NT2/D1 (cell line): ENCODE results near the gene JARID2.

Experiments
- SUZ12 ChIP-seq: IDR thresholded peaks from 2 replicates; pipeline ENCODE4 v1.6.1; 2011; ENCODE audit not compliant: insufficient read length, insufficient read depth; ENCODE audit errors: extremely low read depth
- YY1 ChIP-seq: IDR thresholded peaks from 2 replicates; pipeline ENCODE4 v1.6.1; 2011; ENCODE audit not compliant: insufficient read length, insufficient read depth
- ZNF274 ChIP-seq: IDR thresholded peaks from 2 replicates; pipeline ENCODE4 v1.6.1; 2011; ENCODE audit warnings: mild to moderate bottlenecking, low read depth, low read length

DNA sequence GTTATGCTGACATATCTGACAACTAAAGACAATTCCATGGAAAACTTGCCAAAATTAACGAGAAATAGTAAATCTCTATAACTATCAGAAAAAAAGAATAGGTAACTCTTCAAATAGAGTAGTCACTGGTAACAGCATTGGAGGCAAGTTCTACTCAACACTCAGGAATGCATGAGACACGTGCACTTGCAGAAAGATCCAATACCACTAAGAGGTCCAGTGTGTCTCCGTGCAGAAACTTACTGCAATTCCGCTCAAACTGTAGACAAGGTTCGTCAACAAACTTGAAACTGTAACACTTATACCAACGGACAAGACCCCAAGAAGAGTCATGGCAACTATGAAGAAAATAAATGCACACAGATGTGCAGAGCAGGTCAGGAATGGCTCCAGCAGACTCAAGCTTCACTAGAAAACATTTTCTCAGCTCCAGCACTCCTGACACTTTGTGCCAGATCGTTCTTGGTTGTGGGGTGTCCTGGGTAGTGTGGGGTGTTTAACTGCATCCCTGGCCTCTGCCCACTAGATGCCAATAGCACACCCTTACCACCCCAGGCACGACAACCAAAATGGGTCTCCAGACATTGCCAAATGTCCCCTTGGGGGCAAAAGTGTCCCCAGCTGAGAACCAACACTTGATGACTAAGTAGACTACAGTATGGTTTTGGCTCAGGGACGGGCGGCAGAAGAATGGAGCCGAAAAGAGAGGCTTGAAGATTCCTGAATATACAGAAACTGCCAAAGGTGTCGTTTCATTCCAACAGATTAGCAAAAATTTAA is 282.2 kb downstream of the JARID2 start:
- TF ChIP-seq YY1 (no peak), SUZ12 (no peak), ZNF274 (no peak)
